HepG2 (cell line): ENCODE measurements around the gene JAK1. TPM values are rescaled to one million over a fixed set of nuclear protein-coding genes. Genes with fewer than 3 reads are reported as not detected.

ENCODE experiments used
- EEA1 ChIP-seq: sonication (generic); formaldehyde crosslinking; IDR thresholded peaks from 2 replicates; pipeline ENCODE4 v1.5.1; 2020; ENCODE audit warnings: mild to moderate bottlenecking, missing genetic modification reagents, borderline replicate concordance
- FOXA1 ChIP-seq, 2 experiments: fragments of 450-650 bp in 1 of 2; sonication (generic) in 1 of 2; formaldehyde crosslinking in 1 of 2; IDR thresholded peaks; 2 replicates each; pipeline versions ENCODE4 v1.4.0 to v1.6.1; 2016 to 2020; ENCODE audit warnings: missing genetic modification reagents in 1 of 2
- GATAD2A ChIP-seq: IDR thresholded peaks from 2 replicates; pipeline ENCODE4 v1.6.1; 2016
- GLMP ChIP-seq: sonication (generic); formaldehyde crosslinking; IDR thresholded peaks from 2 replicates; pipeline ENCODE4 v1.9.0; 2021; ENCODE audit warnings: missing genetic modification reagents, mild to moderate bottlenecking, borderline replicate concordance
- MAFG ChIP-seq: sonication (generic); formaldehyde crosslinking; IDR thresholded peaks from 2 replicates; pipeline ENCODE4 v1.5.1; 2020; ENCODE audit warnings: mild to moderate bottlenecking, missing genetic modification reagents
- NAIF1 ChIP-seq: sonication (generic); formaldehyde crosslinking; IDR thresholded peaks from 2 replicates; pipeline ENCODE4 v1.5.0; 2020; ENCODE audit warnings: mild to moderate bottlenecking, missing genetic modification reagents, borderline replicate concordance
- RXRA ChIP-seq: sonication (generic); formaldehyde crosslinking; IDR thresholded peaks from 2 replicates; pipeline ENCODE4 v1.5.1; 2020; ENCODE audit warnings: missing genetic modification reagents
- SMAD1 ChIP-seq: sonication (generic); formaldehyde crosslinking; IDR thresholded peaks from 2 replicates; pipeline ENCODE4 v1.4.0; 2020; ENCODE audit warnings: missing genetic modification reagents, low read depth, mild to moderate bottlenecking, borderline replicate concordance
- TAF15 ChIP-seq: fragments of 200-400 bp; formaldehyde crosslinking; IDR thresholded peaks from one replicate; pipeline ENCODE4 v1.6.1; 2018; ENCODE audit warnings: mild to moderate bottlenecking, low read depth, low read length; ENCODE audit not compliant: poor library complexity, severe bottlenecking
- U2AF2 ChIP-seq: fragments of 200-400 bp; formaldehyde crosslinking; IDR thresholded peaks from 2 replicates; pipeline ENCODE4 v1.6.1; 2017; ENCODE audit warnings: low read depth, mild to moderate bottlenecking, low read length
- ZBTB4 ChIP-seq: sonication (generic); formaldehyde crosslinking; IDR thresholded peaks from 2 replicates; pipeline ENCODE4 v1.4.0; 2020; ENCODE audit warnings: missing genetic modification reagents, mild to moderate bottlenecking, borderline replicate concordance
- ZMAT3 ChIP-seq: sonication (generic); formaldehyde crosslinking; conservative IDR thresholded peaks from 2 replicates; pipeline ENCODE4 v1.7.0; 2021; ENCODE audit warnings: missing genetic modification reagents
- ZNF234 ChIP-seq: sonication (generic); formaldehyde crosslinking; conservative IDR thresholded peaks from 2 replicates; pipeline ENCODE4 v1.5.1; 2020; ENCODE audit warnings: mild to moderate bottlenecking, missing genetic modification reagents
- ZNF235 ChIP-seq: sonication (generic); formaldehyde crosslinking; IDR thresholded peaks from 2 replicates; pipeline ENCODE4 v1.8.1; 2023; ENCODE audit warnings: mild to moderate bottlenecking, missing genetic modification reagents, borderline replicate concordance
- ZNF350 ChIP-seq: sonication (generic); formaldehyde crosslinking; IDR thresholded peaks from 2 replicates; pipeline ENCODE4 v1.4.0; 2020; ENCODE audit warnings: mild to moderate bottlenecking, low read depth, missing genetic modification reagents, borderline replicate concordance
- polyA plus RNA-seq, 8 experiments: library from polyadenylated mRNA; depleted of rRNA in 3 of 8; stranded (reverse) in 7 of 8; unstranded in 1 of 8; fragments of >200 nt; fragmentation: Illumina TruSeq in 4 of 8; extraction: Trizol in 4 of 8; gene quantifications; 2 replicates each; pipeline versions ENCODE4 v1.2.1 to v1.2.3, GENCODE V29; 2011 to 2016; ENCODE audit warnings: low read depth in 4 of 8, missing spikeins in 1 of 8, mixed read lengths in 1 of 8; ENCODE audit not compliant: insufficient read depth in 1 of 8
- total RNA-seq, 5 experiments: library from RNA; depleted of rRNA; stranded (reverse); fragments of >200 nt; fragmentation: Illumina TruSeq; extraction: Trizol; gene quantifications; 2 replicates each; pipeline ENCODE4 v1.2.3, GENCODE V29; 2016; ENCODE audit warnings: low read depth in 1 of 5
- TF ChIP-seq, protein P1 (sequence below): sonication (generic); formaldehyde crosslinking; IDR thresholded peaks from 2 replicates; pipeline ENCODE4 v1.9.0; 2022; ENCODE audit warnings: low read depth, missing genetic modification reagents
- TF ChIP-seq, protein P2 (sequence below): sonication (generic); formaldehyde crosslinking; conservative IDR thresholded peaks from 2 replicates; pipeline ENCODE4 v1.4.0; 2020; ENCODE audit warnings: mild to moderate bottlenecking, missing genetic modification reagents, moderate library complexity

The JAK1 gene
- total and polyA plus RNA-seq, 2 of the 13 experiments (the other 11 are each of a cell fraction or from before 2014, with no cell fraction given): 23.9 to 42.4 TPM

GRCh38 chr1:64969305-64970046, 3.1 kb upstream of the JAK1 start (continued):
- no peak for TF ChIP-seq MAFG (CRISPR knock-in tag)
- TF ChIP-seq, protein P1, sequence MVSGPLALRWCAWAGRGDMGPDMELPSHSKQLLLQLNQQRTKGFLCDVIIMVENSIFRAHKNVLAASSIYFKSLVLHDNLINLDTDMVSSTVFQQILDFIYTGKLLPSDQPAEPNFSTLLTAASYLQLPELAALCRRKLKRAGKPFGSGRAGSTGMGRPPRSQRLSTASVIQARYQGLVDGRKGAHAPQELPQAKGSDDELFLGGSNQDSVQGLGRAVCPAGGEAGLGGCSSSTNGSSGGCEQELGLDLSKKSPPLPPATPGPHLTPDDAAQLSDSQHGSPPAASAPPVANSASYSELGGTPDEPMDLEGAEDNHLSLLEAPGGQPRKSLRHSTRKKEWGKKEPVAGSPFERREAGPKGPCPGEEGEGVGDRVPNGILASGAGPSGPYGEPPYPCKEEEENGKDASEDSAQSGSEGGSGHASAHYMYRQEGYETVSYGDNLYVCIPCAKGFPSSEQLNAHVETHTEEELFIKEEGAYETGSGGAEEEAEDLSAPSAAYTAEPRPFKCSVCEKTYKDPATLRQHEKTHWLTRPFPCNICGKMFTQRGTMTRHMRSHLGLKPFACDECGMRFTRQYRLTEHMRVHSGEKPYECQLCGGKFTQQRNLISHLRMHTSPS (CRISPR knock-in tag): no peak
- no peak for TF ChIP-seq SMAD1 (CRISPR knock-in tag)
- TF ChIP-seq RXRA (CRISPR knock-in tag): peak; percentile 77; the same call in 1 of the 2 replicates
- TF ChIP-seq EEA1 (CRISPR knock-in tag): no peak
- TF ChIP-seq U2AF2: no peak
- TF ChIP-seq ZNF350 (CRISPR knock-in tag): no peak
- TF ChIP-seq ZNF234 (CRISPR knock-in tag): no peak
- 0 out of 2 replicates have a peak, but pooled peaks have one; percentile 27 for TF ChIP-seq ZMAT3 (CRISPR knock-in tag)
- no peak for TF ChIP-seq GLMP (CRISPR knock-in tag)
- TF ChIP-seq, protein P2, sequence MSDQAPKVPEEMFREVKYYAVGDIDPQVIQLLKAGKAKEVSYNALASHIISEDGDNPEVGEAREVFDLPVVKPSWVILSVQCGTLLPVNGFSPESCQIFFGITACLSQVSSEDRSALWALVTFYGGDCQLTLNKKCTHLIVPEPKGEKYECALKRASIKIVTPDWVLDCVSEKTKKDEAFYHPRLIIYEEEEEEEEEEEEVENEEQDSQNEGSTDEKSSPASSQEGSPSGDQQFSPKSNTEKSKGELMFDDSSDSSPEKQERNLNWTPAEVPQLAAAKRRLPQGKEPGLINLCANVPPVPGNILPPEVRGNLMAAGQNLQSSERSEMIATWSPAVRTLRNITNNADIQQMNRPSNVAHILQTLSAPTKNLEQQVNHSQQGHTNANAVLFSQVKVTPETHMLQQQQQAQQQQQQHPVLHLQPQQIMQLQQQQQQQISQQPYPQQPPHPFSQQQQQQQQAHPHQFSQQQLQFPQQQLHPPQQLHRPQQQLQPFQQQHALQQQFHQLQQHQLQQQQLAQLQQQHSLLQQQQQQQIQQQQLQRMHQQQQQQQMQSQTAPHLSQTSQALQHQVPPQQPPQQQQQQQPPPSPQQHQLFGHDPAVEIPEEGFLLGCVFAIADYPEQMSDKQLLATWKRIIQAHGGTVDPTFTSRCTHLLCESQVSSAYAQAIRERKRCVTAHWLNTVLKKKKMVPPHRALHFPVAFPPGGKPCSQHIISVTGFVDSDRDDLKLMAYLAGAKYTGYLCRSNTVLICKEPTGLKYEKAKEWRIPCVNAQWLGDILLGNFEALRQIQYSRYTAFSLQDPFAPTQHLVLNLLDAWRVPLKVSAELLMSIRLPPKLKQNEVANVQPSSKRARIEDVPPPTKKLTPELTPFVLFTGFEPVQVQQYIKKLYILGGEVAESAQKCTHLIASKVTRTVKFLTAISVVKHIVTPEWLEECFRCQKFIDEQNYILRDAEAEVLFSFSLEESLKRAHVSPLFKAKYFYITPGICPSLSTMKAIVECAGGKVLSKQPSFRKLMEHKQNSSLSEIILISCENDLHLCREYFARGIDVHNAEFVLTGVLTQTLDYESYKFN (CRISPR knock-in tag): peak; percentile 53; the same call in 1 of the 2 replicates
- TF ChIP-seq FOXA1 (IDR thresholded peaks at IDR 0.05): no peak
- no peak for TF ChIP-seq FOXA1 (CRISPR knock-in tag; IDR thresholded peaks at IDR 0.05)
- TF ChIP-seq ZBTB4 (CRISPR knock-in tag): no peak
- TF ChIP-seq ZNF235 (CRISPR knock-in tag): no peak
- TF ChIP-seq TAF15: no peak
- peak; percentile 60 for TF ChIP-seq GATAD2A
- TF ChIP-seq NAIF1 (CRISPR knock-in tag): no peak
